Measurements from ENCODE around the gene TULP4. TPM values are rescaled to one million over a fixed set of nuclear protein-coding genes. Genes with fewer than 3 reads are reported as not detected.

The TULP4 gene
- total RNA-seq, 1 experiment from 2014 or later: 52.8 TPM

- peaks cover 15% of the 10 kb centered on the region for H3K27me3 Mint-ChIP-seq (ENCODE audit: low read depth)
- ChIA-PET POLR2A (no interaction called here), CTCF (interaction anchor here (0.8 kb wide), 1 partner anchor 21 kb away, joined by 3 read pairs; no protein-coding TSS in a partner anchor)
- no peak for TF ChIP-seq ZNF416 (CRISPR knock-in tag; IDR thresholded peaks at IDR 0.05)
- no peak for TF ChIP-seq FOXP1 (CRISPR knock-in tag; IDR thresholded peaks at IDR 0.05; ENCODE audit: borderline replicate concordance)
- TF ChIP-seq MYBL2 (CRISPR knock-in tag; IDR thresholded peaks at IDR 0.05): no peak
- TF ChIP-seq KAT7 (CRISPR knock-in tag; IDR thresholded peaks at IDR 0.05; ENCODE audit: borderline replicate concordance): no peak
- no peak for TF ChIP-seq ZNF512 (CRISPR knock-in tag; IDR thresholded peaks at IDR 0.05; ENCODE audit: borderline replicate concordance)
- no peak for TF ChIP-seq E2F1 (CRISPR knock-in tag; IDR thresholded peaks at IDR 0.05)
- TF ChIP-seq ZSCAN18 (CRISPR knock-in tag; IDR thresholded peaks at IDR 0.05): no peak
- TF ChIP-seq SMAD4 (CRISPR knock-in tag; IDR thresholded peaks at IDR 0.05): no peak
- no peak for TF ChIP-seq ZNF121 (CRISPR knock-in tag; IDR thresholded peaks at IDR 0.05)
- TF ChIP-seq ZNF317 (CRISPR knock-in tag; IDR thresholded peaks at IDR 0.05; ENCODE audit: borderline replicate concordance, low read depth): no peak
- no peak for TF ChIP-seq ZMAT4 (CRISPR knock-in tag; IDR thresholded peaks at IDR 0.05)
- no peak for TF ChIP-seq NR1H2 (CRISPR knock-in tag; IDR thresholded peaks at IDR 0.05)
- TF ChIP-seq, protein P1, sequence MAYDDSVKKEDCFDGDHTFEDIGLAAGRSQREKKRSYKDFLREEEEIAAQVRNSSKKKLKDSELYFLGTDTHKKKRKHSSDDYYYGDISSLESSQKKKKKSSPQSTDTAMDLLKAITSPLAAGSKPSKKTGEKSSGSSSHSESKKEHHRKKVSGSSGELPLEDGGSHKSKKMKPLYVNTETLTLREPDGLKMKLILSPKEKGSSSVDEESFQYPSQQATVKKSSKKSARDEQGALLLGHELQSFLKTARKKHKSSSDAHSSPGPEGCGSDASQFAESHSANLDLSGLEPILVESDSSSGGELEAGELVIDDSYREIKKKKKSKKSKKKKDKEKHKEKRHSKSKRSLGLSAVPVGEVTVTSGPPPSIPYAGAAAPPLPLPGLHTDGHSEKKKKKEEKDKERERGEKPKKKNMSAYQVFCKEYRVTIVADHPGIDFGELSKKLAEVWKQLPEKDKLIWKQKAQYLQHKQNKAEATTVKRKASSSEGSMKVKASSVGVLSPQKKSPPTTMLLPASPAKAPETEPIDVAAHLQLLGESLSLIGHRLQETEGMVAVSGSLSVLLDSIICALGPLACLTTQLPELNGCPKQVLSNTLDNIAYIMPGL (CRISPR knock-in tag; IDR thresholded peaks at IDR 0.05): no peak
- TF ChIP-seq RELA (CRISPR knock-in tag; IDR thresholded peaks at IDR 0.05; ENCODE audit: borderline replicate concordance): no peak
- no peak for TF ChIP-seq ZNF281 (CRISPR knock-in tag; IDR thresholded peaks at IDR 0.05)
- no peak for TF ChIP-seq FOXK1 (CRISPR knock-in tag; IDR thresholded peaks at IDR 0.05)
- TF ChIP-seq NFATC4 (CRISPR knock-in tag; IDR thresholded peaks at IDR 0.05): no peak
- TF ChIP-seq, protein P2, sequence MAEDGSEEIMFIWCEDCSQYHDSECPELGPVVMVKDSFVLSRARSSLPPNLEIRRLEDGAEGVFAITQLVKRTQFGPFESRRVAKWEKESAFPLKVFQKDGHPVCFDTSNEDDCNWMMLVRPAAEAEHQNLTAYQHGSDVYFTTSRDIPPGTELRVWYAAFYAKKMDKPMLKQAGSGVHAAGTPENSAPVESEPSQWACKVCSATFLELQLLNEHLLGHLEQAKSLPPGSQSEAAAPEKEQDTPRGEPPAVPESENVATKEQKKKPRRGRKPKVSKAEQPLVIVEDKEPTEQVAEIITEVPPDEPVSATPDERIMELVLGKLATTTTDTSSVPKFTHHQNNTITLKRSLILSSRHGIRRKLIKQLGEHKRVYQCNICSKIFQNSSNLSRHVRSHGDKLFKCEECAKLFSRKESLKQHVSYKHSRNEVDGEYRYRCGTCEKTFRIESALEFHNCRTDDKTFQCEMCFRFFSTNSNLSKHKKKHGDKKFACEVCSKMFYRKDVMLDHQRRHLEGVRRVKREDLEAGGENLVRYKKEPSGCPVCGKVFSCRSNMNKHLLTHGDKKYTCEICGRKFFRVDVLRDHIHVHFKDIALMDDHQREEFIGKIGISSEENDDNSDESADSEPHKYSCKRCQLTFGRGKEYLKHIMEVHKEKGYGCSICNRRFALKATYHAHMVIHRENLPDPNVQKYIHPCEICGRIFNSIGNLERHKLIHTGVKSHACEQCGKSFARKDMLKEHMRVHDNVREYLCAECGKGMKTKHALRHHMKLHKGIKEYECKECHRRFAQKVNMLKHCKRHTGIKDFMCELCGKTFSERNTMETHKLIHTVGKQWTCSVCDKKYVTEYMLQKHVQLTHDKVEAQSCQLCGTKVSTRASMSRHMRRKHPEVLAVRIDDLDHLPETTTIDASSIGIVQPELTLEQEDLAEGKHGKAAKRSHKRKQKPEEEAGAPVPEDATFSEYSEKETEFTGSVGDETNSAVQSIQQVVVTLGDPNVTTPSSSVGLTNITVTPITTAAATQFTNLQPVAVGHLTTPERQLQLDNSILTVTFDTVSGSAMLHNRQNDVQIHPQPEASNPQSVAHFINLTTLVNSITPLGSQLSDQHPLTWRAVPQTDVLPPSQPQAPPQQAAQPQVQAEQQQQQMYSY (CRISPR knock-in tag; IDR thresholded peaks at IDR 0.05): no peak
- H3K27ac Mint-ChIP-seq: no peak overlapping the region
- H3K36me3 Mint-ChIP-seq: no peaks in the 10 kb centered on the region
- peaks cover 16% of the 10 kb centered on the region for H3K4me1 Mint-ChIP-seq
- ATAC-seq (no peak), DNase-seq (ENCODE audit: low spot score) (no peak)
- H3K9me3 Mint-ChIP-seq: no peaks in the 10 kb centered on the region
- no peak overlapping the region for H3K4me3 Mint-ChIP-seq
Observed at GRCh38 chr6:158539413-158539812, 227.1 kb downstream of the TULP4 start.
